Activated naive CD8-positive, alpha-beta T cell treated with anti-CD3 and anti-CD28 coated beads, Interleukin-2, amount 10 ng/mL, durations not matched to agents 7 days and 5 days (primary cell): ENCODE measurements around the gene SP1. TPM values are rescaled to one million over a fixed set of nuclear protein-coding genes. Genes with fewer than 3 reads are reported as not detected.
"Not testable (repeated sequence)": the region's sequence is repeated elsewhere in the genome, so short reads cannot be mapped to it uniquely, and the experiment has no call there.

ENCODE experiments used
- ATAC-seq: fragments of 150-1000 bp; cut with Tn5 transposase; one replicate; pipeline ENCODE4 v1.10.0; 2021; ENCODE audit warnings: low read depth, moderate library complexity
- POLR2A ChIA-PET: fragments of 350-600 bp; sonication (Branson Sonifier 250); formaldehyde crosslinking; loops from one replicate; lab custom pipeline; 2021; ENCODE audit warnings: antibody characterized with exemption; lab: Charles Lee
- DNase-seq: peaks from one replicate; pipeline ENCODE4 v3.0.0; 2021
- H3K27ac Mint-ChIP-seq: one replicate; pipeline ENCODE4 v1.8.0; 2022; ENCODE audit warnings: mild to moderate bottlenecking, mixed read lengths
- H3K27me3 Mint-ChIP-seq: one replicate; pipeline ENCODE4 v1.8.0; 2022; ENCODE audit warnings: mild to moderate bottlenecking, moderate library complexity, mixed read lengths
- H3K36me3 Mint-ChIP-seq: one replicate; pipeline ENCODE4 v1.8.0; 2021; ENCODE audit warnings: mild to moderate bottlenecking, mixed read lengths
- H3K4me1 Mint-ChIP-seq: one replicate; pipeline ENCODE4 v1.8.0; 2021; ENCODE audit warnings: mixed read lengths
- H3K4me3 Mint-ChIP-seq: one replicate; pipeline ENCODE4 v1.8.0; 2022; ENCODE audit warnings: mild to moderate bottlenecking, moderate library complexity, mixed read lengths
- H3K9me3 Mint-ChIP-seq: one replicate; pipeline ENCODE4 v1.8.0; 2021; ENCODE audit warnings: mixed read lengths
- total RNA-seq, 2 experiments: library from RNA; stranded (reverse); gene quantifications; one replicate each; pipeline ENCODE4 v1.2.3, GENCODE V29; 2021

SP1 gene
- total RNA-seq, 2 experiments from 2014 or later, result 88.7 to 96.2 TPM

GRCh38 chr12:53373554-53374133 is 6.3 kb upstream of the SP1 start:
- H3K27me3 Mint-ChIP-seq, H3K36me3 Mint-ChIP-seq, H3K4me3 Mint-ChIP-seq, POLR2A ChIA-PET, H3K9me3 Mint-ChIP-seq, DNase-seq, ATAC-seq: not testable (repeated sequence)
- Mint-ChIP-seq H3K27ac (peak overlapping the region; percentile 78), H3K4me1 (peaks cover 26% of the 10 kb centered on the region)

- H3K4me3 Mint-ChIP-seq, POLR2A ChIA-PET, ATAC-seq: not testable (repeated sequence)
These were observed 5.7 kb upstream of the SP1 start for GRCh38 chr12:53374277-53374676.

GRCh38 chr12:53376747-53377146 is 3.2 kb upstream of the SP1 start:
- POLR2A ChIA-PET, result no interaction called here
- no peak for DNase-seq
- H3K27me3 Mint-ChIP-seq, result no peaks in the 10 kb centered on the region
- H3K9me3 Mint-ChIP-seq, result no peaks in the 10 kb centered on the region
- H3K4me3 Mint-ChIP-seq, result no peak overlapping the region
- no peak for ATAC-seq
- H3K27ac Mint-ChIP-seq, result no peak overlapping the region
- peaks cover 6% of the 10 kb centered on the region for H3K36me3 Mint-ChIP-seq
- peaks cover 23% of the 10 kb centered on the region for H3K4me1 Mint-ChIP-seq

More at GRCh38 chr12:53374277-53374676, 5.7 kb upstream of the SP1 start:
- not testable (repeated sequence) for H3K36me3 Mint-ChIP-seq, H3K27me3 Mint-ChIP-seq, H3K9me3 Mint-ChIP-seq, DNase-seq
- Mint-ChIP-seq H3K4me1 (peaks cover 26% of the 10 kb centered on the region), H3K27ac (peak overlapping the region; percentile 78)

- Mint-ChIP-seq H3K9me3 (no peaks in the 10 kb centered on the region), H3K27ac (no peak overlapping the region), H3K27me3 (no peaks in the 10 kb centered on the region), H3K4me1 (peaks cover 28% of the 10 kb centered on the region), H3K4me3 (no peak overlapping the region), H3K36me3 (peaks cover 18% of the 10 kb centered on the region)
- ATAC-seq (no peak), DNase-seq (no peak)
- POLR2A ChIA-PET, result interaction anchor here (0.7 to 2.1 kb wide), 5 partner anchors 12 to 122 kb away, joined by 3 to 21 read pairs (median 10); partner anchors contain the start of genes MAP3K12, PRR13 and TARBP2
These were observed 1.8 kb upstream of the SP1 start for GRCh38 chr12:53378222-53378621.

- POLR2A ChIA-PET, result interaction anchor here (0.5 to 2.1 kb wide), 17 partner anchors 9 to 373 kb away, joined by 3 to 21 read pairs (median 4); partner anchors contain the start of genes AAAS, ESPL1, MAP3K12 and MYG1
- Mint-ChIP-seq H3K9me3 (no peaks in the 10 kb centered on the region), H3K27me3 (no peaks in the 10 kb centered on the region), H3K4me1 (peaks cover 29% of the 10 kb centered on the region), H3K27ac (no peak overlapping the region), H3K4me3 (no peak overlapping the region), H3K36me3 (peaks cover 24% of the 10 kb centered on the region)
- DNase-seq (no peak), ATAC-seq (no peak)
These were observed 1.1 kb upstream of the SP1 start for GRCh38 chr12:53378724-53379388.

- peak; percentile 80 for DNase-seq
- POLR2A ChIA-PET, result interaction anchor here (0.5 to 2.1 kb wide), 24 partner anchors 9 to 885 kb away, joined by 3 to 21 read pairs (median 4); partner anchors contain the start of genes AAAS, CSAD, ESPL1 and MAP3K12
- Mint-ChIP-seq H3K36me3 (peaks cover 28% of the 10 kb centered on the region), H3K4me1 (peaks cover 30% of the 10 kb centered on the region), H3K27me3 (no peaks in the 10 kb centered on the region), H3K9me3 (no peaks in the 10 kb centered on the region), H3K27ac (no peak overlapping the region), H3K4me3 (no peak overlapping the region)
- ATAC-seq, result peak; percentile 78
These were observed 430 bp upstream of the SP1 start for GRCh38 chr12:53379389-53380103.

GRCh38 chr12:53380794-53381730 is 1.1 kb downstream of the SP1 start:
- DNase-seq (peak; percentile 39), ATAC-seq (no peak)
- Mint-ChIP-seq H3K27me3 (no peaks in the 10 kb centered on the region), H3K9me3 (no peaks in the 10 kb centered on the region), H3K27ac (peak overlapping the region; percentile 83), H3K4me1 (peaks cover 34% of the 10 kb centered on the region), H3K36me3 (peaks cover 33% of the 10 kb centered on the region), H3K4me3 (peak overlapping the region; percentile 95)
- POLR2A ChIA-PET, result interaction anchor here (0.6 to 4.0 kb wide), 6 partner anchors 28 to 435 kb away, joined by 3 to 15 read pairs (median 5); partner anchors contain the start of genes AMHR2 and TARBP2

GRCh38 chr12:53381731-53382630 is 2.0 kb downstream of the SP1 start:
- H3K36me3 Mint-ChIP-seq, result peaks cover 34% of the 10 kb centered on the region
- no peaks in the 10 kb centered on the region for H3K9me3 Mint-ChIP-seq
- POLR2A ChIA-PET, result interaction anchor here (0.7 to 4.0 kb wide), 4 partner anchors 16 to 119 kb away, joined by 3 to 15 read pairs (median 6); partner anchors contain the start of gene TARBP2
- H3K27ac Mint-ChIP-seq, result peak overlapping the region; percentile 83
- H3K4me3 Mint-ChIP-seq, result peak overlapping the region; percentile 95
- DNase-seq (peak; percentile 46), ATAC-seq (no peak)
- no peaks in the 10 kb centered on the region for H3K27me3 Mint-ChIP-seq
- H3K4me1 Mint-ChIP-seq, result peaks cover 38% of the 10 kb centered on the region

GRCh38 chr12:53383258-53383657 is 3.3 kb downstream of the SP1 start:
- Mint-ChIP-seq H3K4me3 (peak overlapping the region; percentile 62), H3K27ac (peak overlapping the region; percentile 65), H3K36me3 (peaks cover 41% of the 10 kb centered on the region), H3K9me3 (no peaks in the 10 kb centered on the region), H3K27me3 (no peaks in the 10 kb centered on the region), H3K4me1 (peaks cover 45% of the 10 kb centered on the region)
- DNase-seq (peak; percentile 21), ATAC-seq (no peak)
- POLR2A ChIA-PET, result interaction anchor here (4.0 kb wide), 1 partner anchor 30 kb away, joined by 15 read pairs; no protein-coding TSS in a partner anchor

- Mint-ChIP-seq H3K36me3 (peaks cover 46% of the 10 kb centered on the region), H3K4me1 (peaks cover 62% of the 10 kb centered on the region), H3K4me3 (peak overlapping the region; percentile 73), H3K27ac (peak overlapping the region; percentile 67)
- H3K9me3 Mint-ChIP-seq, H3K27me3 Mint-ChIP-seq, ATAC-seq: not testable (repeated sequence)
- POLR2A ChIA-PET, result interaction anchor here (0.7 kb wide), 1 partner anchor 205 kb away, joined by 4 read pairs; the partner anchor contains the start of gene CSAD
- peak; percentile 14 for DNase-seq
These were observed 6.4 kb downstream of the SP1 start for GRCh38 chr12:53386381-53386780.

- Mint-ChIP-seq H3K9me3 (no peaks in the 10 kb centered on the region), H3K27me3 (no peaks in the 10 kb centered on the region), H3K27ac (no peak overlapping the region), H3K36me3 (peaks cover 29% of the 10 kb centered on the region), H3K4me1 (peaks cover 44% of the 10 kb centered on the region), H3K4me3 (peak overlapping the region; percentile 45)
- DNase-seq (no peak), ATAC-seq (no peak)
- POLR2A ChIA-PET, result interaction anchor here (0.6 to 1.0 kb wide), 3 partner anchors 9 to 180 kb away, joined by 3 to 5 read pairs (median 5); partner anchors contain the start of gene SP1
These were observed 9.0 kb downstream of the SP1 start for GRCh38 chr12:53388932-53389331.
